IMR-90 (cell line): ENCODE results near the gene PDLIM1. TPM values are rescaled to one million over a fixed set of nuclear protein-coding genes. Genes with fewer than 3 reads are reported as not detected.

Source experiments
- ATAC-seq: fragments of 200-7000 bp; cut with Tn5 transposase; 2 replicates; pipeline ENCODE4 v1.9.1; 2020; ENCODE audit warnings: low read depth, mild to moderate bottlenecking, moderate library complexity
- BruUV-seq: library from RNA; stranded (reverse); fragments of 400-500 nt; replicated peaks from 2 replicates; lab custom pipeline; 2021; lab: Mats Ljungman, UMichigan
- CTCF ChIA-PET: fragments of 300-600 bp; formaldehyde crosslinking; extraction: SDS; loops from one replicate; lab custom pipeline; 2021; ENCODE audit warnings: antibody characterized with exemption; lab: Yijun Ruan, JAX
- POLR2A ChIA-PET: fragments of 300-600 bp; sonication (Branson Sonifier 250); formaldehyde crosslinking; loops from one replicate; lab custom pipeline; 2022; ENCODE audit warnings: antibody characterized with exemption; ENCODE audit not compliant: unreplicated experiment; lab: Charles Lee
- DNase-seq: peaks from one replicate; pipeline ENCODE4 v3.0.0; 2013
- H2AFZ ChIP-seq: replicated peaks from 2 replicates; pipeline ENCODE3; 2013; ENCODE audit warnings: low read length, mild to moderate bottlenecking; ENCODE audit not compliant: poor library complexity
- H2AK5ac ChIP-seq: 2 replicates; pipeline ENCODE4 v1.6.1; 2013; ENCODE audit warnings: low read depth, low read length, inconsistent platforms
- H2AK9ac ChIP-seq: replicated peaks from 2 replicates; pipeline ENCODE3; 2013; ENCODE audit warnings: mild to moderate bottlenecking, low read depth, low read length, moderate library complexity; ENCODE audit not compliant: poor library complexity
- H2BK120ac ChIP-seq: 2 replicates; pipeline ENCODE4 v1.6.1; 2013; ENCODE audit warnings: low read depth, low read length, inconsistent platforms
- H2BK15ac ChIP-seq: 3 replicates; pipeline ENCODE4 v1.6.1; 2013; ENCODE audit warnings: low read depth, low read length, inconsistent platforms
- H2BK20ac ChIP-seq: 2 replicates; pipeline ENCODE4 v1.6.1; 2013; ENCODE audit warnings: low read depth, mild to moderate bottlenecking, inconsistent platforms, low read length, moderate library complexity
- H2BK5ac ChIP-seq: 2 replicates; pipeline ENCODE4 v1.6.1; 2013; ENCODE audit warnings: mild to moderate bottlenecking, low read depth, low read length, inconsistent platforms; ENCODE audit not compliant: poor library complexity, severe bottlenecking
- H3K14ac ChIP-seq: replicated peaks from 2 replicates; pipeline ENCODE4 v1.6.1; 2013; ENCODE audit warnings: low read depth, low read length, inconsistent platforms
- H3K18ac ChIP-seq: 2 replicates; pipeline ENCODE4 v1.6.1; 2013; ENCODE audit warnings: low read depth, low read length, control low read depth
- H3K23ac ChIP-seq: 2 replicates; pipeline ENCODE4 v1.6.1; 2013; ENCODE audit warnings: low read depth, low read length, inconsistent platforms
- H3K27ac ChIP-seq: 2 replicates; pipeline ENCODE4 v1.5.1; 2013; ENCODE audit warnings: mild to moderate bottlenecking, control low read depth, low read length; ENCODE audit not compliant: insufficient read depth
- H3K27me3 ChIP-seq: 2 replicates; pipeline ENCODE4 v1.6.1; 2013; ENCODE audit warnings: low read length; ENCODE audit not compliant: control insufficient read depth, insufficient read depth
- H3K36me3 ChIP-seq: 2 replicates; pipeline ENCODE4 v1.6.1; 2013; ENCODE audit warnings: low read length, mixed read lengths; ENCODE audit not compliant: control insufficient read depth, insufficient read depth
- H3K4ac ChIP-seq: 2 replicates; pipeline ENCODE4 v1.6.1; 2013; ENCODE audit warnings: low read depth, low read length, inconsistent platforms
- H3K4me1 ChIP-seq: 2 replicates; pipeline ENCODE4 v1.6.1; 2013; ENCODE audit warnings: low read length, mixed read lengths; ENCODE audit not compliant: control insufficient read depth, insufficient read depth
- H3K4me2 ChIP-seq: 2 replicates; pipeline ENCODE4 v1.6.1; 2013; ENCODE audit warnings: low read depth, mild to moderate bottlenecking, control low read depth, low read length, moderate library complexity
- H3K4me3 ChIP-seq: 2 replicates; pipeline ENCODE4 v1.5.1; 2013; ENCODE audit warnings: low read depth, mild to moderate bottlenecking, control low read depth, low read length, moderate library complexity; ENCODE audit not compliant: insufficient read depth
- H3K56ac ChIP-seq: 2 replicates; pipeline ENCODE4 v1.6.1; 2013; ENCODE audit warnings: low read length, inconsistent platforms; ENCODE audit not compliant: insufficient read depth; ENCODE audit errors: extremely low read depth
- H3K79me1 ChIP-seq, 2 experiments: 2 replicates each; pipeline ENCODE4 v1.6.1; 2013; ENCODE audit warnings: low read length in 2 of 2, inconsistent platforms in 1 of 2, low read depth in 1 of 2
- H3K9ac ChIP-seq: 2 replicates; pipeline ENCODE4 v1.6.1; 2013; ENCODE audit warnings: low read depth, low read length, control low read depth
- H3K9me1 ChIP-seq: 2 replicates; pipeline ENCODE4 v1.6.1; 2013; ENCODE audit warnings: low read length, inconsistent platforms; ENCODE audit not compliant: insufficient read depth
- H3K9me3 ChIP-seq: 2 replicates; pipeline ENCODE4 v1.6.1; 2013; ENCODE audit warnings: low read length; ENCODE audit not compliant: control insufficient read depth, insufficient read depth
- H4K20me1 ChIP-seq: 2 replicates; pipeline ENCODE4 v1.6.1; 2013; ENCODE audit warnings: low read length, inconsistent platforms; ENCODE audit not compliant: insufficient read depth
- H4K5ac ChIP-seq: 2 replicates; pipeline ENCODE4 v1.6.1; 2013; ENCODE audit warnings: mild to moderate bottlenecking, low read depth, low read length, control low read depth
- H4K8ac ChIP-seq, 2 experiments: 2 replicates each; pipeline ENCODE4 v1.6.1; 2013; ENCODE audit warnings: low read depth in 2 of 2, low read length in 2 of 2, control low read depth in 1 of 2, inconsistent platforms in 1 of 2
- H4K91ac ChIP-seq: 2 replicates; pipeline ENCODE4 v1.6.1; 2013; ENCODE audit warnings: low read depth, low read length, inconsistent platforms; ENCODE audit not compliant: insufficient read depth
- BHLHE40 ChIP-seq: fragments of 150-350 bp; IDR thresholded peaks from 2 replicates; pipeline ENCODE4 v1.6.1; 2016; ENCODE audit warnings: mild to moderate bottlenecking, low read depth, low read length
- CHD1 ChIP-seq: IDR thresholded peaks from 2 replicates; pipeline ENCODE4 v1.6.1; 2012; ENCODE audit warnings: low read depth, low read length, improper control_type of control experiment
- FOS ChIP-seq: fragments of 150-350 bp; IDR thresholded peaks from 2 replicates; pipeline ENCODE4 v1.6.1; 2016; ENCODE audit warnings: low read depth, low read length
- MAFK ChIP-seq: IDR thresholded peaks from 2 replicates; pipeline ENCODE4 v1.6.1; 2012; ENCODE audit warnings: low read depth, low read length, improper control_type of control experiment
- MXI1 ChIP-seq: IDR thresholded peaks from 2 replicates; pipeline ENCODE4 v1.6.1; 2012; ENCODE audit warnings: low read depth, mild to moderate bottlenecking, low read length, moderate library complexity, borderline replicate concordance
- POLR2A ChIP-seq: IDR thresholded peaks from 2 replicates; pipeline ENCODE4 v1.6.1; 2012; ENCODE audit warnings: mild to moderate bottlenecking, low read depth, low read length
- RAD21 ChIP-seq: IDR thresholded peaks from 2 replicates; pipeline ENCODE4 v1.6.1; 2012; ENCODE audit warnings: low read length, improper control_type of control experiment
- RCOR1 ChIP-seq: IDR thresholded peaks from 2 replicates; pipeline ENCODE4 v1.6.1; 2012; ENCODE audit warnings: mild to moderate bottlenecking, low read length, improper control_type of control experiment; ENCODE audit not compliant: insufficient replicate concordance
- WGBS, 2 experiments: methylation state at CpG; one replicate each; pipeline versions ENCODE4 v1.1.5 to v1.1.7; 2013; ENCODE audit warnings: missing lambda C conversion rate in 2 of 2; ENCODE audit not compliant: insufficient read length in 1 of 2; ENCODE audit errors: extremely low coverage in 2 of 2; 5-methylcytosine and 5-hydroxymethylcytosine counted together
- dilution Hi-C: fragments of 300-500 bp; cut with HindIII; formaldehyde crosslinking; loops from one replicate; pipeline ENCODE4 v1.14.3; 2018; ENCODE audit warnings: low sequenced_read_pairs; ENCODE audit not compliant: unreplicated experiment
- in situ Hi-C: fragments of 300-500 bp; cut with MboI; formaldehyde crosslinking; loops from 3 replicates; pipeline ENCODE4 v1.14.3; 2019; ENCODE audit warnings: low sequenced_read_pairs, inconsistent platforms, mixed read lengths
- intact Hi-C: fragments of 100-400 bp; cut with micrococcal nuclease; formaldehyde crosslinking; loops from 2 replicates; pipeline ENCODE4 v1.10.0; 2022
- polyA plus RNA-seq, 3 experiments: library from polyadenylated mRNA; depleted of rRNA; stranded (reverse); fragments of >200 nt; gene quantifications; 2 replicates each; pipeline ENCODE4 v1.2.3, GENCODE V29; 2012; ENCODE audit warnings: low replicate concordance in 1 of 3
- total RNA-seq: library from RNA; depleted of rRNA; stranded (reverse); fragments of >200 nt; gene quantifications from 2 replicates; pipeline ENCODE4 v1.2.3, GENCODE V29; 2012
- TF ChIP-seq, protein P1 (sequence below): fragments of 150-350 bp; IDR thresholded peaks from 2 replicates; pipeline ENCODE4 v1.6.1; 2017; ENCODE audit warnings: mild to moderate bottlenecking, antibody characterized with exemption, low read length, low read depth
- TF ChIP-seq, protein P2 (sequence below): fragments of 150-350 bp; IDR thresholded peaks from 2 replicates; pipeline ENCODE4 v1.6.1; 2016; ENCODE audit warnings: low read depth, mild to moderate bottlenecking, low read length, moderate library complexity, borderline replicate concordance

Gene PDLIM1
- total and polyA plus RNA-seq, 2 of the 4 experiments (the other 2 are of a cell fraction), result 30.1 to 187 TPM

DNA sequence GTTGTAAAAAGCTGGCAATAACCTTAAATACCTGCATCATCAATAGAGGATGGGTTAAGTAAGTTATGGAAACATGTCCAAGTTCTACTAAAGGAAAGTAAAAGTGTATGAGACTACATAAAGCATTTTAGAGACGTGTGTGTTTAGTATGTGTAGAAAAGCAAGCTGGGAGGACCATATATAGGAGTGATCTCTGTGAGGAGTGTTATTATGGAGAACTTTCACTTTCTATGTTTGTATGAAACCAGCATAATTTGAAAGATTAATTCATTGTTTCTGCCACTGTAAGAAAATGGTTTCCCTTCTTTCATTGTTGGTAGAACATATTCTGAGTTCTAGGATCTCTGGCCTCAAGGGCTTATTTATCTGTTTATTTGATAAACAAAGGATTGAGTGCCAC, 19.2 kb upstream of the PDLIM1 start:
- Histone ChIP-seq H4K5ac (peak overlapping the region; percentile 3; the same call in 1 of the 2 replicates), H2BK20ac (peak overlapping the region; percentile 38; the same call in 1 of the 2 replicates), H3K9me1 (peaks cover 8% of the 10 kb centered on the region; the same call in 1 of the 2 replicates), H2AK5ac (no peak overlapping the region), H2AK9ac (no peak overlapping the region), H4K20me1 (peaks cover 3% of the 10 kb centered on the region; the same call in 1 of the 2 replicates), H3K27me3 (peaks cover 3% of the 10 kb centered on the region; the same call in 1 of the 2 replicates), H3K4me3 (no peak overlapping the region), H3K9me3 (no peaks in the 10 kb centered on the region), H3K36me3 (no peaks in the 10 kb centered on the region), H3K79me1 (no peaks in the 10 kb centered on the region), H2BK15ac (peak overlapping the region; percentile 79; the same call in 2 of the 3 replicates), H2BK5ac (peak overlapping the region; percentile 11), H3K4me1 (peaks cover 16% of the 10 kb centered on the region), H3K9ac (no peak overlapping the region), H3K14ac (peak overlapping the region; percentile 85; the same call in 1 of the 2 replicates), H3K18ac (peak overlapping the region; percentile 79; the same call in 1 of the 2 replicates), H4K8ac (peak overlapping the region in 1 of 2 experiments; percentile 54; a peak in 1 of 4 replicates), H2AFZ (no peak overlapping the region), H3K4ac (peak overlapping the region; percentile 66; the same call in 1 of the 2 replicates), H4K91ac (no peak overlapping the region), H3K4me2 (peak overlapping the region; percentile 27; the same call in 1 of the 2 replicates), H3K27ac (no peak overlapping the region), H2BK120ac (peak overlapping the region; percentile 91; the same call in 1 of the 2 replicates), H3K23ac (peak overlapping the region; percentile 3), H3K56ac (no peak overlapping the region)
- intact Hi-C loops (no loop called here), dilution Hi-C loops (no loop called here), in situ Hi-C loops (no loop called here)
- ATAC-seq (no peak), DNase-seq (no peak)
- POLR2A ChIA-PET, result no interaction called here
- no TSS peak for BruUV-seq
- TF ChIP-seq, protein P1, sequence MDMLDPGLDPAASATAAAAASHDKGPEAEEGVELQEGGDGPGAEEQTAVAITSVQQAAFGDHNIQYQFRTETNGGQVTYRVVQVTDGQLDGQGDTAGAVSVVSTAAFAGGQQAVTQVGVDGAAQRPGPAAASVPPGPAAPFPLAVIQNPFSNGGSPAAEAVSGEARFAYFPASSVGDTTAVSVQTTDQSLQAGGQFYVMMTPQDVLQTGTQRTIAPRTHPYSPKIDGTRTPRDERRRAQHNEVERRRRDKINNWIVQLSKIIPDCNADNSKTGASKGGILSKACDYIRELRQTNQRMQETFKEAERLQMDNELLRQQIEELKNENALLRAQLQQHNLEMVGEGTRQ, result no peak
- TF ChIP-seq, protein P2, sequence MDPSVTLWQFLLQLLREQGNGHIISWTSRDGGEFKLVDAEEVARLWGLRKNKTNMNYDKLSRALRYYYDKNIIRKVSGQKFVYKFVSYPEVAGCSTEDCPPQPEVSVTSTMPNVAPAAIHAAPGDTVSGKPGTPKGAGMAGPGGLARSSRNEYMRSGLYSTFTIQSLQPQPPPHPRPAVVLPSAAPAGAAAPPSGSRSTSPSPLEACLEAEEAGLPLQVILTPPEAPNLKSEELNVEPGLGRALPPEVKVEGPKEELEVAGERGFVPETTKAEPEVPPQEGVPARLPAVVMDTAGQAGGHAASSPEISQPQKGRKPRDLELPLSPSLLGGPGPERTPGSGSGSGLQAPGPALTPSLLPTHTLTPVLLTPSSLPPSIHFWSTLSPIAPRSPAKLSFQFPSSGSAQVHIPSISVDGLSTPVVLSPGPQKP, result no peak
- TF ChIP-seq POLR2A (no peak), FOS (no peak), BHLHE40 (no peak), MAFK (no peak), CHD1 (no peak), RCOR1 (no peak), MXI1 (no peak), RAD21 (no peak)
- CTCF ChIA-PET, result interaction anchor here (1.2 kb wide), 1 partner anchor 63 kb away, joined by 3 read pairs; no protein-coding TSS in a partner anchor
- WGBS, 2 experiments, result no CpG with 5 or more reads among the region's 1 CpG
